Measurements from ENCODE around the gene PSMB11. TPM values are rescaled to one million over a fixed set of nuclear protein-coding genes. Genes with fewer than 3 reads are reported as not detected.
A peak's percentile ranks its signal among the peaks of the same experiment; 100 is the strongest.

PSMB11 gene
- total and polyA plus RNA-seq, 2 donors (not counting 1 experiment from before 2014, with no cell fraction given): not detected

- Mint-ChIP-seq H3K4me3 (peak overlapping the region; percentile 95), H3K4me1 (peaks cover 42% of the 10 kb centered on the region), H3K27me3 (no peaks in the 10 kb centered on the region), H3K27ac (peak overlapping the region; percentile 69), H3K9me3 (ENCODE audit: insufficient read depth) (no peaks in the 10 kb centered on the region)
- Histone ChIP-seq H3K27me3 (replicated peaks in 1 of 4; ENCODE audit: control extremely low read depth in 1 of 4, control insufficient read depth in 3 of 4, insufficient read depth in 4 of 4, low read length in 3 of 4) (no peaks in the 10 kb centered on the region), H3K4me2 (replicated peaks; ENCODE audit: low read depth, low read length, poor library complexity, severe bottlenecking) (peak overlapping the region; percentile 82), H3K79me2 (ENCODE audit: control insufficient read depth, insufficient read depth, low read length) (peaks cover 7% of the 10 kb centered on the region), H3K4me1 (ENCODE audit: control insufficient read depth in 2 of 2, insufficient read depth in 2 of 2, low read length in 2 of 2) (peaks cover 24 to 32% of the 10 kb centered on the region in 2 donors), H3K9ac (ENCODE audit: low read length) (no peak overlapping the region), H3K9me3 (ENCODE audit: control extremely low read depth in 1 of 3, control insufficient read depth in 2 of 3, insufficient read depth in 1 of 3, low read length in 2 of 3) (no peaks in the 10 kb centered on the region), H2AFZ (ENCODE audit: insufficient read depth, low read depth, low read length, poor library complexity, severe bottlenecking) (peak overlapping the region; percentile 32), H3K4me3 (ENCODE audit: control extremely low read depth in 1 of 5, extremely low read depth in 1 of 5, insufficient read depth in 1 of 5, low read depth in 2 of 5, low read length in 4 of 5) (no peak overlapping the region), H4K20me1 (ENCODE audit: control insufficient read depth, insufficient read depth, low read length, poor library complexity, severe bottlenecking) (no peaks in the 10 kb centered on the region), H3K27ac (ENCODE audit: low read length in 2 of 2) (peak overlapping the region; percentile 25 to 44), H3K36me3 (replicated peaks in 1 of 2; ENCODE audit: control extremely low read depth in 1 of 2, control insufficient read depth in 1 of 2, extremely low read depth in 1 of 2, insufficient read depth in 2 of 2, low read length in 1 of 2) (no peaks in the 10 kb centered on the region)
- ChIA-PET POLR2A (interaction anchor here (0.9 kb wide), 1 partner anchor 105 kb away, joined by 4 read pairs; no protein-coding TSS in a partner anchor), CTCF (interaction anchor here (1.1 to 6.7 kb wide), 3 partner anchors 8 to 25 kb away, joined by 3 to 89 read pairs (median 5); partner anchors contain the start of gene AJUBA)
- TF ChIP-seq CTCF (IDR thresholded peaks at IDR 0.05) (no peak), EZH2 (IDR thresholded peaks at IDR 0.05; ENCODE audit: borderline replicate concordance, insufficient read depth, low read depth, low read length, poor library complexity, severe bottlenecking) (no peak)
- ATAC-seq (ENCODE audit: low read depth) (no peak), DNase-seq (no peak)
- WGBS (ENCODE audit: insufficient coverage): 3% methylated on average over 3 of the region's 3 CpGs
- intact Hi-C loops (cut with micrococcal nuclease): loop anchor here (5.0 to 10.0 kb wide), 2 partner anchors 48 to 296 kb away; partner anchors contain the start of genes BCL2L2, CDH24 and PPP1R3E
Measured at GRCh38 chr14:23008831-23009230, 33.2 kb upstream of the PSMB11 start.

GRCh38 chr14:23009483-23009938 is 32.5 kb upstream of the PSMB11 start:
- Mint-ChIP-seq H3K27me3 (no peaks in the 10 kb centered on the region), H3K4me1 (peaks cover 42% of the 10 kb centered on the region), H3K27ac (peak overlapping the region; percentile 93), H3K9me3 (ENCODE audit: insufficient read depth) (no peaks in the 10 kb centered on the region), H3K4me3 (peak overlapping the region; percentile 95)
- Histone ChIP-seq H3K4me3 (ENCODE audit: control extremely low read depth in 1 of 5, extremely low read depth in 1 of 5, insufficient read depth in 1 of 5, low read depth in 2 of 5, low read length in 4 of 5) (peak overlapping the region; percentile 57 to 98 (median 63)), H3K4me1 (ENCODE audit: control insufficient read depth in 2 of 2, insufficient read depth in 2 of 2, low read length in 2 of 2) (peaks cover 24 to 32% of the 10 kb centered on the region in 2 donors), H4K20me1 (ENCODE audit: control insufficient read depth, insufficient read depth, low read length, poor library complexity, severe bottlenecking) (no peaks in the 10 kb centered on the region), H2AFZ (ENCODE audit: insufficient read depth, low read depth, low read length, poor library complexity, severe bottlenecking) (peak overlapping the region; percentile 88), H3K27ac (ENCODE audit: low read length in 2 of 2) (peak overlapping the region; percentile 70 to 80), H3K79me2 (ENCODE audit: control insufficient read depth, insufficient read depth, low read length) (peaks cover 7% of the 10 kb centered on the region), H3K9ac (ENCODE audit: low read length) (peak overlapping the region; percentile 84), H3K9me3 (ENCODE audit: control extremely low read depth in 1 of 3, control insufficient read depth in 2 of 3, insufficient read depth in 1 of 3, low read length in 2 of 3) (no peaks in the 10 kb centered on the region), H3K27me3 (replicated peaks in 1 of 4; ENCODE audit: control extremely low read depth in 1 of 4, control insufficient read depth in 3 of 4, insufficient read depth in 4 of 4, low read length in 3 of 4) (no peaks in the 10 kb centered on the region), H3K36me3 (replicated peaks in 1 of 2; ENCODE audit: control extremely low read depth in 1 of 2, control insufficient read depth in 1 of 2, extremely low read depth in 1 of 2, insufficient read depth in 2 of 2, low read length in 1 of 2) (no peaks in the 10 kb centered on the region), H3K4me2 (replicated peaks; ENCODE audit: low read depth, low read length, poor library complexity, severe bottlenecking) (peak overlapping the region; percentile 82)
- ChIA-PET CTCF (interaction anchor here (1.1 to 6.7 kb wide), 2 partner anchors 8 to 25 kb away, joined by 3 to 89 read pairs; partner anchors contain the start of gene AJUBA), POLR2A (no interaction called here)
- ATAC-seq (ENCODE audit: low read depth) (no peak), DNase-seq (no peak)
- intact Hi-C loops (cut with micrococcal nuclease): loop anchor here (5.0 to 10.0 kb wide), 2 partner anchors 48 to 295 kb away; partner anchors contain the start of genes BCL2L2, CDH24 and PPP1R3E
- no CpG with 5 or more reads among the region's 8 CpGs for WGBS (ENCODE audit: insufficient coverage)
- TF ChIP-seq CTCF (IDR thresholded peaks at IDR 0.05): no peak
- no peak for TF ChIP-seq EZH2 (IDR thresholded peaks at IDR 0.05; ENCODE audit: borderline replicate concordance, insufficient read depth, low read depth, low read length, poor library complexity, severe bottlenecking)
